GM12878 (cell line): ENCODE results near the gene RAP1GDS1. TPM values are rescaled to one million over a fixed set of nuclear protein-coding genes. Genes with fewer than 3 reads are reported as not detected.

Experiments used
- BHLHE40 ChIP-seq, 2 experiments: fragments of 450-650 bp in 1 of 2; IDR thresholded peaks; 2 replicates each; pipeline ENCODE4 v1.6.1; 2011 to 2017; ENCODE audit warnings: low read depth in 2 of 2, borderline replicate concordance in 1 of 2, improper control_type of control experiment in 1 of 2, low read length in 1 of 2, mild to moderate bottlenecking in 1 of 2
- FOS ChIP-seq: IDR thresholded peaks from 3 replicates; pipeline ENCODE4 v1.6.1; 2011; ENCODE audit warnings: borderline replicate concordance; ENCODE audit not compliant: insufficient read length; ENCODE audit errors: extremely low read depth
- FOXK2 ChIP-seq: fragments of 450-650 bp; IDR thresholded peaks from 2 replicates; pipeline ENCODE4 v1.6.1; 2017; ENCODE audit warnings: mild to moderate bottlenecking, moderate library complexity
- KAT2A ChIP-seq: conservative IDR thresholded peaks from 2 replicates; pipeline ENCODE4 v1.6.1; 2011; ENCODE audit warnings: low read depth, low read length; ENCODE audit not compliant: control insufficient read depth
- MEF2A ChIP-seq: IDR thresholded peaks from 2 replicates; pipeline ENCODE4 v1.6.1; 2011; ENCODE audit warnings: low read depth, mild to moderate bottlenecking, low read length, moderate library complexity; ENCODE audit not compliant: insufficient read depth
- NRF1 ChIP-seq: conservative IDR thresholded peaks from 2 replicates; pipeline ENCODE4 v1.6.1; 2011; ENCODE audit warnings: mild to moderate bottlenecking, low read depth, low read length, improper control_type of control experiment
- SUPT20H ChIP-seq: IDR thresholded peaks from 2 replicates; pipeline ENCODE4 v1.6.1; 2011; ENCODE audit warnings: low read depth, mild to moderate bottlenecking, low read length, moderate library complexity, borderline replicate concordance; ENCODE audit not compliant: control insufficient read depth
- SUZ12 ChIP-seq: fragments of 200-600 bp; sonication (generic); IDR thresholded peaks from one replicate; pipeline ENCODE4 v1.6.1; 2018; ENCODE audit warnings: antibody characterized with exemption, mild to moderate bottlenecking; ENCODE audit not compliant: unreplicated experiment
- ZBTB40 ChIP-seq: fragments of 450-650 bp; IDR thresholded peaks from 2 replicates; pipeline ENCODE4 v1.6.1; 2016; ENCODE audit warnings: mild to moderate bottlenecking, moderate library complexity, borderline replicate concordance
- polyA plus RNA-seq, 11 experiments: library from polyadenylated mRNA; depleted of rRNA in 4 of 11; unstranded in 6 of 11; stranded (reverse) in 5 of 11; fragments of >200 nt; fragmentation: Nextera tagmentation in 4 of 11; fragmentation: Illumina TruSeq in 1 of 11; extraction: Ambion mirVana in 4 of 11; extraction: Trizol in 1 of 11; gene quantifications; 1 replicate in 1 of 11; 2 replicates in 10 of 11; pipeline versions ENCODE4 v1.2.1 to v1.2.3, GENCODE V29; 2011 to 2016; ENCODE audit warnings: inconsistent platforms in 2 of 11, missing spikeins in 2 of 11, low read depth in 1 of 11
- total RNA-seq, 4 experiments: library from RNA; depleted of rRNA in 3 of 4; stranded (reverse); fragments of >200 nt in 3 of 4; fragmentation: Illumina TruSeq in 1 of 4; extraction: Trizol in 1 of 4; gene quantifications; 2 replicates each; pipeline versions ENCODE4 v1.2.1 to v1.2.3, GENCODE V29; 2013 to 2021

The RAP1GDS1 gene
- total and polyA plus RNA-seq, 10 of the 15 experiments (the other 5 are each of a cell fraction or from before 2014, with no cell fraction given) = 12.0 to 30.5 (median 20.7) TPM

DNA sequence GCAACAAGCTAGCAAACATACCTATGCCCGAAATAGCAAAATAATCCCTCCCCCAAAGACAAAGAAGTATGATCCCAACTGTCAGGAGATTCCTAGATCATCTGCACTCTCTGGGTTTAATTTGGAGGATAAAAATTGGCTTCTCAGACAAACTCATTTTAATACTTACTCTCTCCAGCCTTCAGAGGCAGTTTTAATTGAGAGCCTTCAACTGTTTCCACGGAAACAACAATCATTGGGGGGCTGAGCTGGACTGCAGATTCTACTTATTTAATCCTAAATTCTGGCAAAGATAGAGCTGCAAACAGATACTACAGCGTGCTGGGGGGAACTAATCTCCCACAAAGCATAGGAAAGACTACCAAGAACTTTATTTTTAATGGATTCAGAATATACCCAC is 229.1 kb downstream of the RAP1GDS1 start (continued):
- TF ChIP-seq SUPT20H (no peak), FOS (no peak), SUZ12 (no peak), BHLHE40 (IDR thresholded peaks at IDR 0.05; ENCODE audit: borderline replicate concordance in 1 of 2, low read depth in 2 of 2, low read length in 1 of 2) (no peak), MEF2A (no peak), FOXK2 (no peak), ZBTB40 (no peak), NRF1 (no peak), KAT2A (no peak)
- TF ChIP-seq, all 136 proteins: peak for 0
